ENCODE results near the gene ENTHD1. TPM values are rescaled to one million over a fixed set of nuclear protein-coding genes. Genes with fewer than 3 reads are reported as not detected.

ENTHD1 gene
- total RNA-seq, 3 donors from 2014 or later (not counting 1 experiment from before 2014, with no cell fraction given) = not detected

DNA sequence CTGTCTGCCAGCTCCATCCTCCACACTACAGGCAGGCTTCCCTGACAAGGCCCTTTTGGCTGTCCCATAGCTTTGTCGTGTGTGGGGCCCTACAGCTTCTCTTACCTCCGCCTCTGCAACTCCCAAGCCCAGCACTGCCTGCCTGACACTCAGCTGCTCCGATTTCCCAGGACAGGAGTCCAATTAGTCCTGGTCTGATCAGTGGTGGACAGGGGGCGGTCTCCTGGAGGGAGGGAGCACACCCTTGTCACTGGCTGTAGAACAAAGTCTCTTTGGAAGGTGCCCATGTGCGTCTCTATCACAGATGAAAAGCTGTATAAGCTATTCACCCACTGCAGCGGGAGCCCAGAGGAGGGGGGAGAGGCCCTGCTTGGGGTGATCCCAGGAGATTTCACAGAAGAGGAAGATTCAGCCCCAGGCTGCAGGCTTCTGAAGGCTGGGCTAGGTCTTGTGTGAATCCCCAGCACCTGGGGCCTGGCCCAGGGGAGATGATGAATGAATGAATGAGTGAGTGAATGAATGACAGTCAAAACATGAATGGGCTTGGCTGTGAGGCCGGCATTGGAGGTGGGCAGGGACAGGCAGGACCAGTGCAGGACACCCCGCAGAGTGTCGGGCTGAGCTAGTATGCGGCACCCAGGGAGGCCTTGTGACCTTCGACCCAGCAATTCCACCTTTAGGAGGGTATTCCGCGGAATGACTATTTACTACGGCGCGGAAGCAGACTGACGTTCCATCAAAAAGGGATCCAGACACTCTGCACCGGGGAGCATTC lies 180.6 kb downstream of the ENTHD1 start:
- peaks cover 10 to 14% of the 10 kb centered on the region in 2 donors for H3K27me3 Mint-ChIP-seq (ENCODE audit: low read depth in 2 of 2)
- no peaks in the 10 kb centered on the region for H3K9me3 ChIP-seq (ENCODE audit: control insufficient read depth, insufficient read depth, low read length)
- H3K27me3 ChIP-seq (ENCODE audit: control insufficient read depth, insufficient read depth, low read length) = no peaks in the 10 kb centered on the region
- H3K27ac ChIP-seq (ENCODE audit: low read length) = no peak overlapping the region
- no peaks in the 10 kb centered on the region for H3K36me3 Mint-ChIP-seq
- no peak for ATAC-seq
- 86% methylated on average over 18 of the region's 18 CpGs for WGBS (ENCODE audit: insufficient coverage)
- TF ChIP-seq, protein P1, sequence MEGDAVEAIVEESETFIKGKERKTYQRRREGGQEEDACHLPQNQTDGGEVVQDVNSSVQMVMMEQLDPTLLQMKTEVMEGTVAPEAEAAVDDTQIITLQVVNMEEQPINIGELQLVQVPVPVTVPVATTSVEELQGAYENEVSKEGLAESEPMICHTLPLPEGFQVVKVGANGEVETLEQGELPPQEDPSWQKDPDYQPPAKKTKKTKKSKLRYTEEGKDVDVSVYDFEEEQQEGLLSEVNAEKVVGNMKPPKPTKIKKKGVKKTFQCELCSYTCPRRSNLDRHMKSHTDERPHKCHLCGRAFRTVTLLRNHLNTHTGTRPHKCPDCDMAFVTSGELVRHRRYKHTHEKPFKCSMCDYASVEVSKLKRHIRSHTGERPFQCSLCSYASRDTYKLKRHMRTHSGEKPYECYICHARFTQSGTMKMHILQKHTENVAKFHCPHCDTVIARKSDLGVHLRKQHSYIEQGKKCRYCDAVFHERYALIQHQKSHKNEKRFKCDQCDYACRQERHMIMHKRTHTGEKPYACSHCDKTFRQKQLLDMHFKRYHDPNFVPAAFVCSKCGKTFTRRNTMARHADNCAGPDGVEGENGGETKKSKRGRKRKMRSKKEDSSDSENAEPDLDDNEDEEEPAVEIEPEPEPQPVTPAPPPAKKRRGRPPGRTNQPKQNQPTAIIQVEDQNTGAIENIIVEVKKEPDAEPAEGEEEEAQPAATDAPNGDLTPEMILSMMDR (IDR thresholded peaks at IDR 0.05) = no peak
- no peaks in the 10 kb centered on the region for H3K4me1 ChIP-seq (ENCODE audit: control insufficient read depth, insufficient read depth, low read length)
- intact Hi-C loops (cut with micrococcal nuclease) = no loop called here
- no peak overlapping the region for H3K27ac Mint-ChIP-seq
- no peak overlapping the region for H3K4me3 Mint-ChIP-seq
- H3K4me3 ChIP-seq (ENCODE audit: low read length) = no peak overlapping the region
- no peaks in the 10 kb centered on the region for H3K4me1 Mint-ChIP-seq
- H3K9me3 Mint-ChIP-seq = no peaks in the 10 kb centered on the region
- H3K36me3 ChIP-seq (ENCODE audit: control insufficient read depth, insufficient read depth, low read length) = no peaks in the 10 kb centered on the region
- DNase-seq = no peak

DNA sequence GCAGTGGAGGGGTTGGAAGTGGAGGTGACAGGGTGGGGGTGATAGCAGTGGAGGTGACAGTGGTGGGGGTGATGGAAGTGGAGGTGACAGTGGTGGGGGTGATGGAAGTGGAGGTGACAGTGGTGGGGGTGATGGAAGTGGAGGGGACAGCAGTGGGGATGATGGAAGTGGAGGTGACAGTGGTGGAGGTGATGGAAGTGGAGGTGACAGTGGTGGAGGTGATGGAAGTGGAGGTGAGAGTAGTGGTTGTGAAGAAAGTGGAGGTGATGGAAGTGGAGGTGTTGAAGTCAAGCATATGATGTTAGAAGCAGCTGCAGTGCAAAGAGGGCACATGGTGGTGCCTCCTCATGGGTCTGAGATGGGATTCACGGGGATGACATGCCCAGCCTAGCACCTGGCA lies 181.5 kb downstream of the ENTHD1 start:
- no peaks in the 10 kb centered on the region for H3K4me1 Mint-ChIP-seq
- H3K4me1 ChIP-seq (ENCODE audit: control insufficient read depth, insufficient read depth, low read length) = no peaks in the 10 kb centered on the region
- H3K36me3 Mint-ChIP-seq = no peaks in the 10 kb centered on the region
- no peaks in the 10 kb centered on the region for H3K36me3 ChIP-seq (ENCODE audit: control insufficient read depth, insufficient read depth, low read length)
- H3K27ac ChIP-seq (ENCODE audit: low read length) = no peak overlapping the region
- 95% methylated on average over 1 of the region's 1 CpG for WGBS (ENCODE audit: insufficient coverage)
- H3K27me3 ChIP-seq (ENCODE audit: control insufficient read depth, insufficient read depth, low read length) = no peaks in the 10 kb centered on the region
- H3K9me3 Mint-ChIP-seq = no peaks in the 10 kb centered on the region
- no peak overlapping the region for H3K4me3 Mint-ChIP-seq
- TF ChIP-seq, protein P1 (IDR thresholded peaks at IDR 0.05) = no peak
- H3K4me3 ChIP-seq (ENCODE audit: low read length) = no peak overlapping the region
- H3K27ac Mint-ChIP-seq = no peak overlapping the region
- intact Hi-C loops (cut with micrococcal nuclease) = no loop called here
- no peak for ATAC-seq
- H3K27me3 Mint-ChIP-seq (ENCODE audit: low read depth in 2 of 2) = peaks cover 10 to 14% of the 10 kb centered on the region in 2 donors
- no peak for DNase-seq
- no peaks in the 10 kb centered on the region for H3K9me3 ChIP-seq (ENCODE audit: control insufficient read depth, insufficient read depth, low read length)

DNA sequence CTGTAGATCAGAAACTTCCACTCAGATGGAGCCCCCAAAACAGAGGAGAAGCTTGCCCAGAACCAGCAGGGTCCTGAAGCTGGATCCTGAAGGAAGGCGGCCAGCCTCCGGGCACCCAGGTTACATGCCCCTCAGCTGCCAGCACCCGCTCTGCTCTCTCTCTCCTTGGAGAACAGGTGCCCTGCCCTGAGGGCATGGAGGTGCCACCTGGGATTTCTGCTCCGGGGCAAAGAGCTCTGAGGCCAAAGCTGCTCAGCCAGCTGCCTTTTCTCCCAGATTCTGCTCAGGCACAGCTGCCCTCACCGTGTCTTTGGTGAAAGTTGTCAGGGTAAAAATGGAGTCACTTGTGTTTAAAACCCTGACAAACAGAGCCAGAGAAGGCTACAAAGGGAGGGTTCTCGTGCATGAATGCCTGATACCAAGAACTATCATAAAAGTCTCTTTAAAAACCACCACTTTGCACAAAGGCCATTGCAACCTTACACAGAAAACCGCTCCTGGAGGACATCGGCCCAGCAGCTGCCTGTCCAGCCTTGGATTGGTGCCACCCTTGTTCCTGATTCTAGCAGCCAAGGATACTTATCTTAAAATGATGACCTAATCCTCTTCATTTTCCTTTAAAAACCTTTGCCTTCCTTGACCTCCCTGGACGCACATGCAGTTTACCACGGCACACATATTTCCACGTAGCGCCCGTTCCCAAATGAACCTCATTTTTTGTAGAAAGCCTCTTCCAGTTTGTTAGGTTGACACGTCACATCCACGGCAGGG lies 183.0 kb downstream of the ENTHD1 start:
- no peaks in the 10 kb centered on the region for H3K4me1 Mint-ChIP-seq
- peaks cover 10 to 14% of the 10 kb centered on the region in 2 donors for H3K27me3 Mint-ChIP-seq (ENCODE audit: low read depth in 2 of 2)
- Histone ChIP-seq H3K9me3 (ENCODE audit: control insufficient read depth, insufficient read depth, low read length) (no peaks in the 10 kb centered on the region), H3K27ac (ENCODE audit: low read length) (no peak overlapping the region), H3K4me1 (ENCODE audit: control insufficient read depth, insufficient read depth, low read length) (no peaks in the 10 kb centered on the region), H3K4me3 (ENCODE audit: low read length) (no peak overlapping the region), H3K36me3 (ENCODE audit: control insufficient read depth, insufficient read depth, low read length) (no peaks in the 10 kb centered on the region), H3K27me3 (ENCODE audit: control insufficient read depth, insufficient read depth, low read length) (no peaks in the 10 kb centered on the region)
- no peaks in the 10 kb centered on the region for H3K9me3 Mint-ChIP-seq
- H3K4me3 Mint-ChIP-seq = no peak overlapping the region
- intact Hi-C loops (cut with micrococcal nuclease) = no loop called here
- TF ChIP-seq, protein P1 (IDR thresholded peaks at IDR 0.05) = no peak
- ATAC-seq = no peak
- no peaks in the 10 kb centered on the region for H3K36me3 Mint-ChIP-seq
- no peak overlapping the region for H3K27ac Mint-ChIP-seq
- WGBS (ENCODE audit: insufficient coverage) = 89% methylated on average over 15 of the region's 15 CpGs
- DNase-seq = no peak

All from natural killer cell (primary cell).